HepG2 (cell line): ENCODE measurements around the gene PLCG1. TPM values are rescaled to one million over a fixed set of nuclear protein-coding genes. Genes with fewer than 3 reads are reported as not detected.

Experiments used
- ATAC-seq: fragments of 200-7000 bp; cut with Tn5 transposase; 3 replicates; pipeline ENCODE4 v1.9.1; 2020; ENCODE audit warnings: mild to moderate bottlenecking, moderate library complexity
- BruUV-seq: library from RNA; stranded (reverse); fragments of 400-500 nt; replicated peaks from 2 replicates; lab custom pipeline; 2021; lab: Mats Ljungman, UMichigan
- CTCF ChIA-PET: fragments of 300-600 bp; formaldehyde crosslinking; extraction: SDS; loops from one replicate; lab custom pipeline; 2021; ENCODE audit warnings: low total read pairs, inconsistent platforms, low intra/inter-chr PET ratio; lab: Yijun Ruan, JAX
- POLR2A ChIA-PET: fragments of 350-600 bp; sonication (Branson Sonifier 250); formaldehyde crosslinking; loops from one replicate; lab custom pipeline; 2020; ENCODE audit warnings: antibody characterized with exemption, inconsistent platforms; lab: Yijun Ruan, JAX
- DNase-seq: peaks from one replicate; pipeline ENCODE4 v3.0.0-alpha.2; 2015; ENCODE audit warnings: low spot score
- FAIRE-seq: peaks from 3 replicates; lab custom pipeline; 2011; peaks lifted over from hg19 to GRCh38; lab: Jason Lieb, UNC
- H2AFZ ChIP-seq: one replicate; pipeline ENCODE4 v1.6.1; 2011; ENCODE audit warnings: low read length, inconsistent platforms
- H3K27ac ChIP-seq: fragments of 300-600 bp; 3 replicates; pipeline ENCODE4 v1.8.0; 2011; ENCODE audit warnings: mixed run types, mild to moderate bottlenecking, mixed read lengths, low read length, inconsistent platforms; ENCODE audit not compliant: insufficient read depth; ENCODE audit errors: extremely low read length
- H3K27me3 ChIP-seq, 2 experiments: fragments of 200-600 bp in 1 of 2; 2 replicates in 1 of 2; 3 replicates in 1 of 2; pipeline versions ENCODE4 v1.6.0 to v1.8.0; 2011; ENCODE audit warnings: low read length in 2 of 2, mild to moderate bottlenecking in 2 of 2, moderate library complexity in 2 of 2, inconsistent platforms in 1 of 2; ENCODE audit not compliant: insufficient read depth in 2 of 2, control insufficient read depth in 1 of 2
- H3K36me3 ChIP-seq, 2 experiments: fragments of 200-600 bp in 1 of 2; replicated peaks in 1 of 2; 2 replicates in 1 of 2; 3 replicates in 1 of 2; pipeline versions ENCODE4 v1.5.1 to v1.8.0; 2011; ENCODE audit warnings: low read length in 2 of 2, inconsistent platforms in 1 of 2; ENCODE audit not compliant: insufficient read depth in 2 of 2, control insufficient read depth in 1 of 2
- H3K4me1 ChIP-seq: 2 replicates; pipeline ENCODE4 v1.5.1; 2012; ENCODE audit warnings: low read length, inconsistent platforms; ENCODE audit not compliant: insufficient read depth
- H3K4me2 ChIP-seq: 2 replicates; pipeline ENCODE4 v1.6.0; 2011; ENCODE audit warnings: low read depth, low read length, inconsistent platforms
- H3K4me3 ChIP-seq, 3 experiments: fragments of 200-600 bp in 1 of 3; sonication (generic), shearing (Covaris generic) in 1 of 3; replicated peaks in 1 of 3; 2 replicates each; pipeline ENCODE4 v1.5.1; 2011 to 2016; ENCODE audit warnings: low read length in 3 of 3, inconsistent platforms in 2 of 3, low read depth in 2 of 3, mild to moderate bottlenecking in 2 of 3, control low read depth in 1 of 3, mixed read lengths in 1 of 3; ENCODE audit not compliant: insufficient read depth in 1 of 3
- H3K79me2 ChIP-seq: one replicate; pipeline ENCODE4 v1.6.1; 2011; ENCODE audit warnings: low read length, inconsistent platforms; ENCODE audit not compliant: insufficient read depth
- H3K9ac ChIP-seq: 2 replicates; pipeline ENCODE4 v1.6.0; 2011; ENCODE audit warnings: mild to moderate bottlenecking, low read depth, low read length, inconsistent platforms; ENCODE audit not compliant: insufficient read depth
- H3K9me3 ChIP-seq: 2 replicates; pipeline ENCODE4 v1.5.1; 2012; ENCODE audit warnings: mild to moderate bottlenecking, low read length
- H4K20me1 ChIP-seq: 2 replicates; pipeline ENCODE4 v1.6.0; 2011; ENCODE audit warnings: inconsistent platforms, mild to moderate bottlenecking, low read length, moderate library complexity; ENCODE audit not compliant: insufficient read depth
- DPF2 ChIP-seq: sonication (generic); formaldehyde crosslinking; IDR thresholded peaks from 2 replicates; pipeline ENCODE4 v1.4.0; 2020; ENCODE audit warnings: mild to moderate bottlenecking, low read depth, missing genetic modification reagents, borderline replicate concordance
- GFI1 ChIP-seq: sonication (generic); formaldehyde crosslinking; IDR thresholded peaks from 2 replicates; pipeline ENCODE4 v1.5.0; 2020; ENCODE audit warnings: missing genetic modification reagents, mild to moderate bottlenecking, borderline replicate concordance
- KDM6A ChIP-seq: IDR thresholded peaks from 2 replicates; pipeline ENCODE4 v1.6.1; 2016; ENCODE audit warnings: low read depth
- THAP11 ChIP-seq: IDR thresholded peaks from 2 replicates; pipeline ENCODE4 v1.6.1; 2016; ENCODE audit warnings: missing biosample characterization, missing genetic modification reagents
- TOPORS ChIP-seq: sonication (generic); formaldehyde crosslinking; IDR thresholded peaks from 2 replicates; pipeline ENCODE4 v1.8.0; 2023; ENCODE audit warnings: mild to moderate bottlenecking, missing genetic modification reagents
- ZNF3 ChIP-seq: IDR thresholded peaks from 2 replicates; pipeline ENCODE4 v1.7.0; 2017; ENCODE audit warnings: inconsistent platforms
- ZNF563 ChIP-seq: sonication (generic); formaldehyde crosslinking; IDR thresholded peaks from 2 replicates; pipeline ENCODE4 v1.8.0; 2022; ENCODE audit warnings: mild to moderate bottlenecking, moderate library complexity, missing genetic modification reagents
- WGBS: methylation state at CpG from one replicate; pipeline ENCODE4 v1.1.6; 2017; ENCODE audit warnings: low lambda C conversion rate; 5-methylcytosine and 5-hydroxymethylcytosine counted together
- in situ Hi-C: cut with HindIII; loops from 2 replicates; pipeline ENCODE4 v1.10.0; 2017; ENCODE audit warnings: low pct_unique_long_range_greater_than_20kb; ENCODE audit not compliant: extremely low pct_ligation_motif_present
- intact Hi-C: fragments of 100-400 bp; cut with micrococcal nuclease; formaldehyde crosslinking; loops from one replicate; pipeline ENCODE4 v1.10.0; 2022; ENCODE audit not compliant: unreplicated experiment
- polyA plus RNA-seq, 8 experiments: library from polyadenylated mRNA; depleted of rRNA in 3 of 8; stranded (reverse) in 7 of 8; unstranded in 1 of 8; fragments of >200 nt; fragmentation: Illumina TruSeq in 4 of 8; extraction: Trizol in 4 of 8; gene quantifications; 2 replicates each; pipeline versions ENCODE4 v1.2.1 to v1.2.3, GENCODE V29; 2011 to 2016; ENCODE audit warnings: low read depth in 4 of 8, missing spikeins in 1 of 8, mixed read lengths in 1 of 8; ENCODE audit not compliant: insufficient read depth in 1 of 8
- total RNA-seq, 5 experiments: library from RNA; depleted of rRNA; stranded (reverse); fragments of >200 nt; fragmentation: Illumina TruSeq; extraction: Trizol; gene quantifications; 2 replicates each; pipeline ENCODE4 v1.2.3, GENCODE V29; 2016; ENCODE audit warnings: low read depth in 1 of 5
- TF ChIP-seq, protein P1 (sequence below): sonication (generic); formaldehyde crosslinking; IDR thresholded peaks from 2 replicates; pipeline ENCODE4 v1.5.1; 2020; ENCODE audit warnings: missing genetic modification reagents, mild to moderate bottlenecking, borderline replicate concordance
- TF ChIP-seq, protein P2 (sequence below): sonication (generic); formaldehyde crosslinking; IDR thresholded peaks from 2 replicates; pipeline ENCODE4 v1.4.0; 2020; ENCODE audit warnings: low read depth, missing genetic modification reagents
- TF ChIP-seq, protein P3 (sequence below): sonication (generic); formaldehyde crosslinking; IDR thresholded peaks from 2 replicates; pipeline ENCODE4 v1.5.0; 2020; ENCODE audit warnings: mild to moderate bottlenecking, missing genetic modification reagents, borderline replicate concordance
- TF ChIP-seq, protein P4 (sequence below): sonication (generic); formaldehyde crosslinking; IDR thresholded peaks from 2 replicates; pipeline ENCODE4 v1.4.0; 2020; ENCODE audit warnings: low read depth, mild to moderate bottlenecking, missing genetic modification reagents

The PLCG1 gene
- total and polyA plus RNA-seq, 2 of the 13 experiments (the other 11 are each of a cell fraction or from before 2014, with no cell fraction given): 85.3 to 158 TPM

DNA sequence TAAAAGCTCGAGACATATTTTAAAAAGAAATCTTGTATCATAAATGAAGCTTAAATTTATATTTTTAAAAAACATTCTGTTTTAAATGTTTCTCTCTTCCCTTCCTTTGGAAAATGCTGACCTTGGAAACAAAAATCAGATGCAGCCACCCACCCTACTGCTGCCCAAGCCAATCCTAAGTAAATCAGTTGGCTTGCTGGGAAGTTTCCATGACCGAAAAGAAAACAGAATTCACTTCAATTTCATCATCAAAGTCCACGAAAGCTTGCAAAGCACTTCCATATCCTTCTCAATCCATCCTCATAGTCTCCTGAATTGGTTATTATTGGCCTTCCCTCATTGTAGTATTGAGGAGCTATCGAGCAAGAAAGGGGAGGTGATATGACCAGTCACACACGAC is 80.1 kb downstream of the PLCG1 start:
- Histone ChIP-seq H3K27me3 (no peaks in the 10 kb centered on the region), H3K79me2 (no peaks in the 10 kb centered on the region), H3K4me1 (no peaks in the 10 kb centered on the region), H3K4me2 (no peak overlapping the region), H2AFZ (no peak overlapping the region), H3K36me3 (no peaks in the 10 kb centered on the region), H3K4me3 (no peak overlapping the region), H4K20me1 (no peaks in the 10 kb centered on the region), H3K27ac (no peak overlapping the region), H3K9me3 (no peaks in the 10 kb centered on the region), H3K9ac (no peak overlapping the region)
- intact Hi-C loops (no loop called here), in situ Hi-C loops (no loop called here)
- ATAC-seq: no peak
- WGBS: 90% methylated on average over 5 of the region's 5 CpGs
- BruUV-seq: no TSS peak
- DNase-seq: no peak
- ChIA-PET CTCF (no interaction called here), POLR2A (no interaction called here)
- FAIRE-seq: no peak
- no peak for TF ChIP-seq ZNF3 (CRISPR knock-in tag)
- no peak for TF ChIP-seq THAP11 (CRISPR knock-in tag)
- TF ChIP-seq, protein P1, sequence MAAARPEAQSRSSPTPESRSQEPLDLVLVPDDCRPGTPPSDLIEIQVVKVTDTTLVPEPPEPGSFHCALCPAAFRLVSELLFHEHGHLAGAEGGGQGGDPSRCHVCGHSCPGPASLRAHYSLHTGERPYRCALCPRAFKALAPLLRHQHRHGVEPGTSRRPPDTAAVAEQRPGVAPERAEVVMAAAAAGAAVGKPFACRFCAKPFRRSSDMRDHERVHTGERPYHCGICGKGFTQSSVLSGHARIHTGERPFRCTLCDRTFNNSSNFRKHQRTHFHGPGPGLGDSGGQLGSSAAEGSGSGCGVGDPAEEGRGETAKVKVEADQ (CRISPR knock-in tag): no peak
- TF ChIP-seq, protein P2, sequence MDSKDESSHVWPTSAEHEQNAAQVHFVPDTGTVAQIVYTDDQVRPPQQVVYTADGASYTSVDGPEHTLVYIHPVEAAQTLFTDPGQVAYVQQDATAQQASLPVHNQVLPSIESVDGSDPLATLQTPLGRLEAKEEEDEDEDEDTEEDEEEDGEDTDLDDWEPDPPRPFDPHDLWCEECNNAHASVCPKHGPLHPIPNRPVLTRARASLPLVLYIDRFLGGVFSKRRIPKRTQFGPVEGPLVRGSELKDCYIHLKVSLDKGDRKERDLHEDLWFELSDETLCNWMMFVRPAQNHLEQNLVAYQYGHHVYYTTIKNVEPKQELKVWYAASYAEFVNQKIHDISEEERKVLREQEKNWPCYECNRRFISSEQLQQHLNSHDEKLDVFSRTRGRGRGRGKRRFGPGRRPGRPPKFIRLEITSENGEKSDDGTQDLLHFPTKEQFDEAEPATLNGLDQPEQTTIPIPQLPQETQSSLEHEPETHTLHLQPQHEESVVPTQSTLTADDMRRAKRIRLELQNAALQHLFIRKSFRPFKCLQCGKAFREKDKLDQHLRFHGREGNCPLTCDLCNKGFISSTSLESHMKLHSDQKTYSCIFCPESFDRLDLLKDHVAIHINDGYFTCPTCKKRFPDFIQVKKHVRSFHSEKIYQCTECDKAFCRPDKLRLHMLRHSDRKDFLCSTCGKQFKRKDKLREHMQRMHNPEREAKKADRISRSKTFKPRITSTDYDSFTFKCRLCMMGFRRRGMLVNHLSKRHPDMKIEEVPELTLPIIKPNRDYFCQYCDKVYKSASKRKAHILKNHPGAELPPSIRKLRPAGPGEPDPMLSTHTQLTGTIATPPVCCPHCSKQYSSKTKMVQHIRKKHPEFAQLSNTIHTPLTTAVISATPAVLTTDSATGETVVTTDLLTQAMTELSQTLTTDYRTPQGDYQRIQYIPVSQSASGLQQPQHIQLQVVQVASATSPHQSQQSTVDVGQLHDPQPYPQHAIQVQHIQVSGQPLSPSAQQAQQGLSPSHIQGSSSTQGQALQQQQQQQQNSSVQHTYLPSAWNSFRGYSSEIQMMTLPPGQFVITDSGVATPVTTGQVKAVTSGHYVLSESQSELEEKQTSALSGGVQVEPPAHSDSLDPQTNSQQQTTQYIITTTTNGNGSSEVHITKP (CRISPR knock-in tag): no peak
- no peak for TF ChIP-seq GFI1 (CRISPR knock-in tag)
- no peak for TF ChIP-seq DPF2 (CRISPR knock-in tag)
- TF ChIP-seq KDM6A (CRISPR knock-in tag): no peak
- TF ChIP-seq, protein P3, sequence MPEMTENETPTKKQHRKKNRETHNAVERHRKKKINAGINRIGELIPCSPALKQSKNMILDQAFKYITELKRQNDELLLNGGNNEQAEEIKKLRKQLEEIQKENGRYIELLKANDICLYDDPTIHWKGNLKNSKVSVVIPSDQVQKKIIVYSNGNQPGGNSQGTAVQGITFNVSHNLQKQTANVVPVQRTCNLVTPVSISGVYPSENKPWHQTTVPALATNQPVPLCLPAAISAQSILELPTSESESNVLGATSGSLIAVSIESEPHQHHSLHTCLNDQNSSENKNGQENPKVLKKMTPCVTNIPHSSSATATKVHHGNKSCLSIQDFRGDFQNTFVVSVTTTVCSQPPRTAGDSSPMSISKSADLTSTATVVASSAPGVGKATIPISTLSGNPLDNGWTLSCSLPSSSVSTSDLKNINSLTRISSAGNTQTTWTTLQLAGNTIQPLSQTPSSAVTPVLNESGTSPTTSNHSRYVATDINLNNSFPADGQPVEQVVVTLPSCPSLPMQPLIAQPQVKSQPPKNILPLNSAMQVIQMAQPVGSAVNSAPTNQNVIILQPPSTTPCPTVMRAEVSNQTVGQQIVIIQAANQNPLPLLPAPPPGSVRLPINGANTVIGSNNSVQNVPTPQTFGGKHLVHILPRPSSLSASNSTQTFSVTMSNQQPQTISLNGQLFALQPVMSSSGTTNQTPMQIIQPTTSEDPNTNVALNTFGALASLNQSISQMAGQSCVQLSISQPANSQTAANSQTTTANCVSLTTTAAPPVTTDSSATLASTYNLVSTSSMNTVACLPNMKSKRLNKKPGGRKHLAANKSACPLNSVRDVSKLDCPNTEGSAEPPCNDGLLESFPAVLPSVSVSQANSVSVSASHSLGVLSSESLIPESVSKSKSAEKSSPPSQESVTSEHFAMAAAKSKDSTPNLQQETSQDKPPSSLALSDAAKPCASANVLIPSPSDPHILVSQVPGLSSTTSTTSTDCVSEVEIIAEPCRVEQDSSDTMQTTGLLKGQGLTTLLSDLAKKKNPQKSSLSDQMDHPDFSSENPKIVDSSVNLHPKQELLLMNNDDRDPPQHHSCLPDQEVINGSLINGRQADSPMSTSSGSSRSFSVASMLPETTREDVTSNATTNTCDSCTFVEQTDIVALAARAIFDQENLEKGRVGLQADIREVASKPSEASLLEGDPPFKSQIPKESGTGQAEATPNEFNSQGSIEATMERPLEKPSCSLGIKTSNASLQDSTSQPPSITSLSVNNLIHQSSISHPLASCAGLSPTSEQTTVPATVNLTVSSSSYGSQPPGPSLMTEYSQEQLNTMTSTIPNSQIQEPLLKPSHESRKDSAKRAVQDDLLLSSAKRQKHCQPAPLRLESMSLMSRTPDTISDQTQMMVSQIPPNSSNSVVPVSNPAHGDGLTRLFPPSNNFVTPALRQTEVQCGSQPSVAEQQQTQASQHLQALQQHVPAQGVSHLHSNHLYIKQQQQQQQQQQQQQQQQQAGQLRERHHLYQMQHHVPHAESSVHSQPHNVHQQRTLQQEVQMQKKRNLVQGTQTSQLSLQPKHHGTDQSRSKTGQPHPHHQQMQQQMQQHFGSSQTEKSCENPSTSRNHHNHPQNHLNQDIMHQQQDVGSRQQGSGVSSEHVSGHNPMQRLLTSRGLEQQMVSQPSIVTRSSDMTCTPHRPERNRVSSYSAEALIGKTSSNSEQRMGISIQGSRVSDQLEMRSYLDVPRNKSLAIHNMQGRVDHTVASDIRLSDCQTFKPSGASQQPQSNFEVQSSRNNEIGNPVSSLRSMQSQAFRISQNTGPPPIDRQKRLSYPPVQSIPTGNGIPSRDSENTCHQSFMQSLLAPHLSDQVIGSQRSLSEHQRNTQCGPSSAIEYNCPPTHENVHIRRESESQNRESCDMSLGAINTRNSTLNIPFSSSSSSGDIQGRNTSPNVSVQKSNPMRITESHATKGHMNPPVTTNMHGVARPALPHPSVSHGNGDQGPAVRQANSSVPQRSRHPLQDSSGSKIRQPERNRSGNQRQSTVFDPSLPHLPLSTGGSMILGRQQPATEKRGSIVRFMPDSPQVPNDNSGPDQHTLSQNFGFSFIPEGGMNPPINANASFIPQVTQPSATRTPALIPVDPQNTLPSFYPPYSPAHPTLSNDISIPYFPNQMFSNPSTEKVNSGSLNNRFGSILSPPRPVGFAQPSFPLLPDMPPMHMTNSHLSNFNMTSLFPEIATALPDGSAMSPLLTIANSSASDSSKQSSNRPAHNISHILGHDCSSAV (CRISPR knock-in tag): no peak
- TF ChIP-seq, protein P4, sequence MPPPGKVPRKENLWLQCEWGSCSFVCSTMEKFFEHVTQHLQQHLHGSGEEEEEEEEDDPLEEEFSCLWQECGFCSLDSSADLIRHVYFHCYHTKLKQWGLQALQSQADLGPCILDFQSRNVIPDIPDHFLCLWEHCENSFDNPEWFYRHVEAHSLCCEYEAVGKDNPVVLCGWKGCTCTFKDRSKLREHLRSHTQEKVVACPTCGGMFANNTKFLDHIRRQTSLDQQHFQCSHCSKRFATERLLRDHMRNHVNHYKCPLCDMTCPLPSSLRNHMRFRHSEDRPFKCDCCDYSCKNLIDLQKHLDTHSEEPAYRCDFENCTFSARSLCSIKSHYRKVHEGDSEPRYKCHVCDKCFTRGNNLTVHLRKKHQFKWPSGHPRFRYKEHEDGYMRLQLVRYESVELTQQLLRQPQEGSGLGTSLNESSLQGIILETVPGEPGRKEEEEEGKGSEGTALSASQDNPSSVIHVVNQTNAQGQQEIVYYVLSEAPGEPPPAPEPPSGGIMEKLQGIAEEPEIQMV: no peak
- no peak for TF ChIP-seq TOPORS
- TF ChIP-seq ZNF563 (CRISPR knock-in tag): no peak
